Mononuclear cell (primary cell): ENCODE results near the gene SLC25A1. TPM values are rescaled to one million over a fixed set of nuclear protein-coding genes. Genes with fewer than 3 reads are reported as not detected.
"Not testable (repeated sequence)": the region's sequence is repeated elsewhere in the genome, so short reads cannot be mapped to it uniquely, and the experiment has no call there.

Experiments
- H3K27me3 ChIP-seq: 2 replicates; pipeline ENCODE4 v1.6.0; 2011; ENCODE audit warnings: low read length, control low read depth; ENCODE audit not compliant: insufficient read depth
- H3K4me1 ChIP-seq: 2 replicates; pipeline ENCODE4 v1.5.1; 2011; ENCODE audit warnings: mild to moderate bottlenecking, low read length, control low read depth; ENCODE audit not compliant: insufficient read depth
- H3K4me3 ChIP-seq: 2 replicates; pipeline ENCODE4 v1.5.1; 2011; ENCODE audit warnings: mild to moderate bottlenecking, low read length, moderate library complexity
- H3K9me3 ChIP-seq: 2 replicates; pipeline ENCODE4 v1.5.1; 2011; ENCODE audit warnings: low read depth, mild to moderate bottlenecking, control low read depth, low read length
- total RNA-seq: library from RNA; depleted of rRNA; stranded (reverse); fragments of >200 nt; gene quantifications from one replicate; pipeline ENCODE4 v1.2.3, GENCODE V29; 2012

The SLC25A1 gene
- total RNA-seq, 1 donor = 12.4 TPM

DNA sequence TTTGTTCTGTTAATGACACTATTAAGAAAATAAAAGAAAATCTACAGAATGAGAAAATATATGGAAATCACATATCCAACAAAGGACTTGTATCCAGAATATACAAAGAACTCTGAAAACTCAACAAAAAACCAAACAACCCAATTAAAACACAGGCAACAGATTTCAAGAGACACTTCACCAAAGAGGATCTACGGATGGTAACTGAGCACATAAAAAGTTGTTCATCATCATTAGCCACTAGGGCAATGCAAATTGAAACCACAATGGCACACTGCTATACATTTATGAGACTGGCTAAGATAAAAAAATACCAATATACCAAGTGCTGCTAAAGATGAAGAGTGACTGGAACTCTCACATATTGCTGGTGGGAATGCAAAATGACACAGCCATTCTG is 34.5 kb upstream of the SLC25A1 start:
- no peak overlapping the region for H3K4me3 ChIP-seq

DNA sequence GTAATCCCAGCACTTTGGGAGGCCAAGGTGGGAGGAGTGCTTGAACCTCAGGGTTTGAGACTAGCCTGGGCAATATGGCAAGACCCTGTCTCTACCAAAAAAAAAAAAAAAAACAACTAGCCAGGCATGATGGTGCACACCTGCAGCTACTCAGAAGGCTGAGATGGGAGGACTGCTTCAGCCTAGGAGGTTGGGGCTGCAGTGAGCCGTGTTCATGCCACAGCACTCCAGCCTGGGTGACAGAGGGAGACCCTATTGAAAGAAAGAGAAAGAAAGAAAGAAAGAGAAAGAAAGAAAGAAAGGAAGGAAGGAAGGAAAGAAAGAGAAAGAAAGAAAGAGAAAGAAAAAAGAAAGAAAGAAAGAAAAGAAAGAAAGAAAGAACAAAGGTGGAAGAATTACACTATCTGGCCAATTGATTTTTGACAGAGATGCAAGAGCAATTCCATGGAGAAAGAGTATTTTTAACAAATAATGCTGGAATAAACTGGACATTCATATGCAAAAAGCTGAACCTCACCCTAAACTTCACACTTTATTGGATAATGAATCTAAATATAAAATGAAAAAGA is 33.9 kb upstream of the SLC25A1 start:
- no peaks in the 10 kb centered on the region for H3K4me1 ChIP-seq
- H3K9me3 ChIP-seq = no peaks in the 10 kb centered on the region
- H3K4me3 ChIP-seq = no peak overlapping the region
- no peaks in the 10 kb centered on the region for H3K27me3 ChIP-seq

More for the DNA sequence above, 34.5 kb upstream of the SLC25A1 start:
- no peaks in the 10 kb centered on the region for H3K9me3 ChIP-seq
- H3K27me3 ChIP-seq = no peaks in the 10 kb centered on the region
- H3K4me1 ChIP-seq = no peaks in the 10 kb centered on the region

DNA sequence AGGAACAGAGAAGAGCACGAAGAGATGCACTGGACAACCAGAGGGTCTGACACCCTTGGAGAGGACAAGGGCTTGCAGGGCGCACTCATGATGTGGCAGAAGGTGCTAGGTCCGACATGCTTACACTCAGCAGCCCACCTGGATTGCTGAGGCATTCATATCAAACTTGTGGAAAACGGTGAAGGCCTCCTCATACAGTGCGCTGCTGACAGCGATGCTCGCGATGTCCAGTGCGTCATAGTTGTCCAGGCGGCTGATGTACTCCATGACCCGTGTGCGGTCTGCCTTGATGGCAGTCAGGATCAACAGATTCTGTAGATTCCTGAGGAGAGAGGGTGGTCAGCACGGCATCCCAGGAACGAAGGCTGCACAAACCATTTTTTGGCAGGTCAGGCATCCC is 31.7 kb upstream of the SLC25A1 start:
- H3K4me1 ChIP-seq = no peaks in the 10 kb centered on the region
- no peaks in the 10 kb centered on the region for H3K9me3 ChIP-seq
- H3K4me3 ChIP-seq = no peak overlapping the region
- H3K27me3 ChIP-seq = no peaks in the 10 kb centered on the region

DNA sequence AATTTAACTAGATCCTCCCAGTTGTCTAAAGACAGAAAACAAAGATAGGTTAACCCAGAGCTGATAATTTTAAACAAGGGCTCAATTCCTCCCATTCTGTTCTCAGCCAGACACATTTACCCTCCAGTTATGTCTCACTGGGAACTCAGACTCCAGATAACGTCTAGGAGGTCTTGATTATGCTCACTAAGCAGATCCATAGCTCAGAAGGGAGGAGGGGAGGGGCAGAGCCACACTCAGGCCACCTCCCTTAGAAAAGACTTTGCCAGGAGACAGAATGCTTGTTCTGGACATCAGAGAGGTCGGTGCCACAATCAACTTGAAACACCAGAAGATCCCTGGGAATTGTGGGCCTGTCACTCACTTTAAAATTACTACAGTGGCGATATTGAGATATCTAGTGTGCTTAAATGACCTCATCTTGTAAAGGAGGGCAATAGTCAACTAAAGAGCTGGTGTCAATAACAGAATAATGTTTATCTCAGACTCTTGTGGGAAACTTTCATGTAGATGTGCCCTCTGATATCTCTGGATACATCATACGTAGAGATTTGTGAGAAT is 29.8 kb upstream of the SLC25A1 start:
- Histone ChIP-seq H3K4me1 (no peaks in the 10 kb centered on the region), H3K9me3 (no peaks in the 10 kb centered on the region), H3K4me3 (no peak overlapping the region), H3K27me3 (no peaks in the 10 kb centered on the region)

DNA sequence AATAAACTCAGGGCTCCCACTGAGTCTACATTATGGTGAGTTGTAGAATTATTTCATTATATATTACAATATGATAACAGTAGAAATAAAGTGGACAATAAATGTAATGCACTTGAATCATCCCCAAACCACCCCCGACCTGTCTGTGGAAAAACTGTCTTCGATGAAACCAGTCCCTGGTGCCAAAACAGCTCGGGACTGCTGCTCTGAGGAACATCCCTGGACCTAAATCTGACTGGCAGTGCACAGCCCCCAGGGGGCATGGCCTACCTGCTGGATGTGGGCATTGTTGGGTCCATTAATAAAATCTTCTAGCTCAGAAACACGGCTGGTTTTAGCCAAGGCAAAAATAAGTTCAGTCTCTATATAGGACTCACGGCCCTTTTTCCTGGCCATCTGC is 29.3 kb upstream of the SLC25A1 start:
- Histone ChIP-seq H3K4me3 (no peak overlapping the region), H3K4me1 (no peaks in the 10 kb centered on the region), H3K27me3 (no peaks in the 10 kb centered on the region), H3K9me3 (no peaks in the 10 kb centered on the region)

DNA sequence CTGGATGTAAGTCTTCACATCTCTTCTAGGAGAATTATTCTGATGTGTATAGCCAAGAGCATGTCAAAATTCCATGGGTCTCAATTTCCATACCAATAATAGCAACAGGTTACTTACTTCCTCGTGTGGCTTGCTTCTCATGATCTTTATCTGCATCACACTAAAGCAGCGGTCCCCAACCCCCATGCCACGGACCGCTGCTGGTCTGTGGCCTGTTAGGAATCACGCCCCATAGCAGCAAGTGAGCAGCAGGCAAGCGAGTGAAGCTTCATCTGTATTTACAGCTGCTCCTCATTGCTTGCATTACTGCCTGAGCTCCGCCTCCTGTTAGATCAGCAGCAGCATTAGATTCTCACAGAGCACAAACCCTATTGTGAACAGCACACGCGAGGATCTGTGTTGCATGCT is 28.9 kb upstream of the SLC25A1 start:
- H3K27me3 ChIP-seq = no peaks in the 10 kb centered on the region
- no peak overlapping the region for H3K4me3 ChIP-seq
- H3K4me1 ChIP-seq = no peaks in the 10 kb centered on the region
- no peaks in the 10 kb centered on the region for H3K9me3 ChIP-seq

DNA sequence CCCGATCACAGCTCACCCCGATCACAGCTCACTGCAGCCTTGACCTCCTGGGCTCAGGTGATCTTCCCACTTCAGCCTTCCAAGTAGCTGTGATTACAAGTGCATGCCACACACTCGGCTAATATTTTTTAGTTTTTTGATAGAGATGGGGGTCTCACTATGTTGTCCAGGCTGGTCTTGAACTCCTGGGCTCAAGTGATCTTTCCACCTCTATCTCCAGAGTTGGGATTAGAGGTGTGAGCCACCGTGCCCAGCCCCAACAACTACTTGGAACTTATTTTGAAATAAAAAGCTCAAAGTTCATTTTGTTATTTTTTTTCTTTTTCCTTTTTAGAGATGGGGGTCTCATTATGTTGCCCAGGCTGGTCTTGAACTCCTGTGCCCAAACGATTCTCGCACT is 27.8 kb upstream of the SLC25A1 start:
- Histone ChIP-seq H3K27me3 (no peaks in the 10 kb centered on the region), H3K9me3 (no peaks in the 10 kb centered on the region), H3K4me3 (no peak overlapping the region), H3K4me1 (no peaks in the 10 kb centered on the region)

DNA sequence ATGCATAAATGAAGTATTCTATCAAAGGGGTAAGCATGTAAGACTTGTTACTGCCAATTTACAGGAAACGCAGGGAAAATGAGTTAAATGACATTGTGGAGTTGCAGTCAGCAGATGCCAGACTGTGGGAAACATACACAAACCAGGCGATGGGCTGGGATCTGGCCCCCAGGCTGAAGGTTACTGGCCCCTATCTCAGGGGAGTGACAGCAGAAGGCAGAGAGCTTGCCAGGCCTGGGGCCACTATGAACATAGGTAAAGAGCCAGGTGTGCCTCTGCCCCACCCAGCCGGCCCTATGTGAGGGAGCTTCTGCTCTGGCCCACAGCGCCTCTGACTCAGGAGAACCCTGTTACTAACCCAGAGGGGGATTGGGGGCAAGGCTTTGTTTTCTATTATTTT is 26.1 kb upstream of the SLC25A1 start:
- Histone ChIP-seq H3K4me3 (no peak overlapping the region), H3K9me3 (no peaks in the 10 kb centered on the region), H3K4me1 (no peaks in the 10 kb centered on the region), H3K27me3 (no peaks in the 10 kb centered on the region)

DNA sequence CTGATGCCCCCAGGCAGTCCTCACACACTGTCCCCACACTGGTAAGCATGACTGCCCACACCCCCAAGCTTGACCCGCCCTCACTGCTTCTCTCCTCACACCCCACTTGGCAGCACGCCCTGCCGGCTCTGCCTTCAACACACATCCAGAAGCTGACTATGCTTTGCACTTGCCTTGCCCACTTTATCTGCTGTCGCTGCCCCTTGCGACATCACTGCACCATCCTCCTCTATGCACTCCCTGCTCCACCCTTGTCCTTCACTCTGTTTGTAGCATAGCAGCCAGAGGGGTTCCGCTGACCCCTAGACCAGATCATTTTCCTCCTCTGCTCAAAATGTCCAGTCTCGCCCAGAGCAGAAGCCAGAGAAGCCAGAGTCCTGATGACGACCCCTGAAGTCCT is 25.3 kb upstream of the SLC25A1 start:
- Histone ChIP-seq H3K4me3 (no peak overlapping the region), H3K9me3 (no peaks in the 10 kb centered on the region), H3K4me1 (no peaks in the 10 kb centered on the region), H3K27me3 (no peaks in the 10 kb centered on the region)

DNA sequence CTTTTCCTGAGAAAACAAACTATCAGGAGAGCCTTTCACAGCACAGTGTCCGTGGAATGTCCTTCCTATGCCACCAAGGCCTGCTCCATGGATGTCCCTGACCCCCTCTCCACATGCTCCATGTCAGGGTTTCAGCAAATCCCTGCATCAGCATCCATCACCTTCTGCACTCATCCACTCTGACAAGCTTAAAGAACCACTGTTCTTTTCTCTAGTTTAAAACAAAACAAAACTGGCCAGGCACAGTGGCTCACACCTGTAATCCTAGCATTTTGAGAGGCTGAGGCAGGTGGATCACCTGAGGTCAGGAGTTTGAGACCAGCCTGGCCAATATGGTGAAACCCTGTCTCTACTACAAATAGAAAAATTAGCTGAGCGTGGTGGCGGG is 24.3 kb upstream of the SLC25A1 start:
- H3K4me3 ChIP-seq, H3K27me3 ChIP-seq, H3K4me1 ChIP-seq, H3K9me3 ChIP-seq: not testable (repeated sequence)

DNA sequence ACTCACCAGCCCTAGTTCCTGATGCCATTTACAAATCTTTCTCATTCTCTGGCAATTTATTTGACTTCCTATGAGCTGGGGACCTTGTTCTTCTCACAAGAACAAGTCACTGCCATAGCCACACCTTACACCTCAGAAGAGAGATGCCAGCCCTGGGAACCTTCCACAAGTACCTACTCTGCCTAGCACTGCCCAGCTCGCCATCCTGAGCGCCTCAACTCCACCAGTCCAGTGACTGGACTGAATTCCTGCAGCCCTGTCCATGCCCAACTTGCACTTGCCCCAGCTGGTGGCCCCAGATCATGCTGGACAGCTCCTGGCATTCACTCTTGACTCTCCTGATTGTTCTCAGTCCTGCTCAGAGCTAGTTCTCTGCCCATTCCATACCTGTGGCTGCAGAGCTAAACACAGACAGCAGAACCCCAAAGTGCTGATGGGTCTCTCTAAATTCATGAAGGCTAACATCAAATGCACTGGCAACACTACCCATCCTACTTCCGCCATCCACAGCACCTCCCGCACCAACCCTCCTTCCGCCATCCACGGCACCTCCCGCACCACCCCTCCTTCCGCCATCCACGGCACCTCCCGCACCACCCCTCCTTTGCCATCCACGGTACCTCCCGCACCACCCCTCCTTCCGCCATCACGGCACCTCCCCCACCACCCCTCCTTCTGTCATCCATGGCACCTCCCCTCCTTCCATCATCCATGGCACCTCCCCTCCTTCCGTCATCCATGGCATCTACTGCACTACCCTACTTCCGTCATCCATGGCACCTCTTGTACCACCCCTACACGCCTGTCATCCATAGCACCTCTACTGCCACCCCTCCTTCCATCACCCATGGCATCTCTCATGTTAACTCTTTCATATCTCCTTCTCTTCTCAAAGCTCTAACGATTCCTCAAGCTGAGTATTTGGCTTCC is 23.6 kb upstream of the SLC25A1 start:
- Histone ChIP-seq H3K4me3 (no peak overlapping the region), H3K4me1 (no peaks in the 10 kb centered on the region), H3K27me3 (no peaks in the 10 kb centered on the region), H3K9me3 (no peaks in the 10 kb centered on the region)

DNA sequence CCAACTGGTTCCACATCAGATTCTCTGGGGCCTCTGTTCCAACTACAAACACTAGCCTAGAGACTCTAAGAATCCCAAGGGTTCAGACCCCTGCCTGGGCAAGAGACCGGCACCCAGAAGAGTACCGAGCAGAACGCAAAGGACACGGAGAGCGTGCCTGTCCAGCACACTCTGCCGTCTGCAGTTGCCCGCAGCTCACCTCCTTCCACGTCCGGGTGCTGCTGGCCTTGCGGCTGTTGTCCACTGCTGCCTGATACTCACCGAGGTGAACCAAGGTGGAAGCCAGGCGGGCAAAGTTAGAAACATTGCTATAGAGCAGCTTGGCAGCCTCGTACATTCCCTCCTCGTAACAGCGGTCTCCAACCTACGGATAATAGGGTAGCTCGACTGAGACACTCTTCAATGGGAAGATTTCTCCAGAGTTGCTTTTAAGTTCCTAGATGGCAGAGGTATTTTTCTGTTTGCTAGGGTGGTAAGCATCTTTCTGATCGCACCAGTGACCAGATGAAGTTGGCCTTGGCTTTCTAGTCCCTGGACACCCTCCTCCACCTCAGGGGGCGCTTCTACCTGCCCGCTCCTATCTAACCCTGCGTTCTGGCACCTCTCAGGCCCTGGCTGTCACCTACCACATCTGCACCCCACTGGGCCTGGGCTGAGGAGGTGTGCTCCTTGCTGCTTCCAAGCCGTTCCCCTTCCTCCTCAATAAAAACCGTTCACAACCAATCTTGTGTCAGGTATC is 22.8 kb upstream of the SLC25A1 start:
- H3K27me3 ChIP-seq = no peaks in the 10 kb centered on the region
- H3K9me3 ChIP-seq = no peaks in the 10 kb centered on the region
- no peaks in the 10 kb centered on the region for H3K4me1 ChIP-seq
- no peak overlapping the region for H3K4me3 ChIP-seq

DNA sequence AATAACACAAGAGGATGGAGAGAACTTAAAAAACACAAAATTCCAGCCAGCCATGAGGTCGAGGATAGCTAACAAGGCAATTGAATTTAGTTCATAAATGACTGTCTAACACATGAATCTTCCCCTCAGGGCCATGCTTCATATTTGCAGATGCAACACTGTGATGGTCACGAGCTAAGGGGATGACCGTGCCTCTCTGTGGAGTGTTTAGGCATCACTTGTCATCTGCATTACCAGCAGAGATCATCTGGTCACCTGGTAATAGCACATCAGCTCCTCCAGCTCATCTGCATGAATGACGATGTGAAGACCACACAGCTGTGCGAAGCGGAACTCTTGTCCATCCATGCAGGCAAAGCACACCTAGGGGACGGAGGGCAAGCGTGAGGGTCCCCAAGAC is 20.9 kb upstream of the SLC25A1 start:
- H3K4me3 ChIP-seq = no peak overlapping the region
- no peaks in the 10 kb centered on the region for H3K9me3 ChIP-seq

DNA sequence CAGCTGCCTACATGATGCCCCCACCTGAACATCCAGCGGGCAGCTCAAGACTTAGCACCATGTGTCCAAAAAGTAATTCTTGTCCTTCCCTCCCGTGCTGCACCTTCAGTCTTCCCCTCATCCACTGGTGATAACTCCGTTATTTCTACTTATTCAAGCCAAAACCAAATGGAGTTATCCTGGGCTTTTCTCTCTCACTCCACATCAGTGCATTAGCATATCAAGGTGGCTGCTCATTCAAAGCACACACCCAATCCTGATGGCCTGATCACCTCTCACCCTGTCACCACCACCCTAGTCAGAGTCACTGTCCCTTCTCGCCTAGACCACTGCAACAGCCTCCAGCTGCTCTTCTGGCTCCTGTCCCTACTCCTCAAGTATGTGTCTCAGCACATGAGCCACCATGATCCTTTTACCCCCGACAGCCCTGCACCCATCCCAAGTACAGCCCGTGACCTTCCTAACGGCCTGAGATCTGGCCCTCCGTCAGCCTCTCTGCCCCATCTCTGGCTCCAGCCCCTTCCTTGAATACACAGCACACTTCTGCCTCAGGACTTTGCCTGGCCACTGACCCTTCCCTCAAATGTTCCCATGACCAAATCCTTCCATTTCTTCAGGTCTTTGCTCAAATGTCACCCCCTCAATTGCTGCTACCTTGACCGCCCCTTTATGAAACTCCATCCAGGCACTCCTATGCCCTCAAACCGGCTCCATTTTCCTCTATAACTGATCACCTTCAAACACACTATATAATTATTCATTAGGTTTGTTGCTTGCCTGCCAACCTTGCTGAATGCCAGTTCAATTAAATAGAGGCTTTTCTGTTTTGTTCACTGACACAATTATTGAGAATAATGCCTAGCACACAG is 19.7 kb upstream of the SLC25A1 start:
- H3K9me3 ChIP-seq = no peaks in the 10 kb centered on the region
- no peaks in the 10 kb centered on the region for H3K4me1 ChIP-seq
- H3K27me3 ChIP-seq = no peaks in the 10 kb centered on the region
- no peak overlapping the region for H3K4me3 ChIP-seq

More for the DNA sequence above, 20.9 kb upstream of the SLC25A1 start:
- Histone ChIP-seq H3K4me1 (no peaks in the 10 kb centered on the region), H3K27me3 (no peaks in the 10 kb centered on the region)
